NCI-H128 (cell line): ENCODE results near the gene FZD4.
"Not testable (repeated sequence)": the region's sequence is repeated elsewhere in the genome, so short reads cannot be mapped to it uniquely, and the experiment has no call there.

ENCODE experiments used
- DNase-seq: peaks from one replicate; lab custom pipeline; 2025; ENCODE audit not compliant: unreplicated experiment; lab: John Stamatoyannopoulos, UW

FZD4 gene

DNA sequence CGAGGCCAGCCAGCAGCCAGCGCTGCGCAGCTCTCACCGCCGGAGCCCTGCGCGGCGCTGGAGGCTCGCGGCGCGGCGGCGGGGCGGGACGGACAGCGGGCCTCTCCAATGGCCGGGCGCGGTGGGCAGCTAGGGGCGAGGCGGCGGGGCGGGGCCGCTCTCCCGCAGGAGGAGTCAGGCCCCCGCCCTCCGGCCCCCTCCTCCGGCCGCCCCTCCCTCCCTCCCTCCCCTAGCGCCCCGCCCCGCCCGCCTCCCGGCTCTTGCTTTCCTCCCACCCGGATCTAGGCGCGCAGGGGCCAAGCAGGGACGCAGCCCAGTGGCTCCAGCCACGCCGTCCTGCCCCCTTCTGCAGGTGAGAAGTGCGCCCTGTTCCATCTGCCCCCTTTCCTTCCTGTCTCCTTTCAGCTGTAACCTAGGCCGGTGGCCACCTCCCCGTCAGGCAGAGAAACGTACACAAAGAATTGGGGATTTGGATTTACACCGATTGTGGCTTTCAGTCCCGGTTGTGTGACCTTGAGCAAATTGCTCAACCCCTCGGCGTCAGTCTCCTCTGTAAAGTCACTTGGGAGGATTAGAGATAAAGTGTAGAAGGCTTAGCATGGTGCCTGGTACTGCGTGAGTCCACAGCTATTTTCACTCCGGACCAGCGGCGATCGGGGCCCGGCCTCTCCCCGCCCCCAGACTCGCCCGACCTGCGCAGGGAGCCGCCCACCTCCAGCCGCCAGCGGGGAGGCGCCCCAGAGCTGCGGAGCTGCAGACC, at the start of gene FZD4:
FZD4 (minus strand) TSS at position 35 of the 760 bp plus-strand sequence. CDS start 310 bp downstream, outside the sequence.
- peak; percentile 66 for DNase-seq

DNA sequence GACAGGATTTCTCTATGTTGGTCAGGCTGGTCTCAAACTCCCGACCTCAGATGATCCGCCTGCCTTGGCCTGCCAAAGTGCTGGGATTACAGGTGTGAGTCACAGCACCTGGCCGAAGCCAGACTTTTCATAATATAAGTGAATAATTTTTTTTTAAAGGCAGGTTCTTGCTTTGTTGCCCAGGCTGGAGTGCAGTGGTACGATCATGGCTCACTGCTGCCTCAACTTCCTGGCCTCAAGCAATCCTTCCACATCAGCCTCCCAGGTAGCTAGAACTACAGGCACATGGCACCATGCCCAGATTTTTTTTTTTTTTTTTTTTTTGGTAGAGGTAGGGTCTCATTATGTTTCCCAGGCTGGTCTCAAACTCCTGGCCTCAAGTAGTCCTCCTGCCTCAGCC, 49.1 kb upstream of the FZD4 start:
- DNase-seq: not testable (repeated sequence)

DNA sequence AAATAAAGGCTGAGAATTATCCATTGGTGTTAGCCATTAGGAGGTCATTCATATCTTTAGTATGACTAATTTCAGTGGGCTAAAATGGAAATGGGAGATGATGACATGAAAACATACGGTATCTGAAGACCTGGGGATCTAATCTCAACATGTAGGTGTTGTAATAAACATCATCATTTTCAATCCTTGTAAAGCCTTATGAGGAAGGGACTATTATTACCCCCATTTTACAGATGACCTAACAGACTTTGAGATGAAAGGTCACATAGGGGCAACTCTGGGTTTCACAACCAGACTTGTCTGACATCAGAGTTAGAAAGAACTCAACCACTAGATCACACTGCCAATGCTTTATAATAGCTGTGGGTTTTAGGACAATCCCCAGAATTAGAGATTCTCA, 47.7 kb upstream of the FZD4 start:
- no peak for DNase-seq

DNA sequence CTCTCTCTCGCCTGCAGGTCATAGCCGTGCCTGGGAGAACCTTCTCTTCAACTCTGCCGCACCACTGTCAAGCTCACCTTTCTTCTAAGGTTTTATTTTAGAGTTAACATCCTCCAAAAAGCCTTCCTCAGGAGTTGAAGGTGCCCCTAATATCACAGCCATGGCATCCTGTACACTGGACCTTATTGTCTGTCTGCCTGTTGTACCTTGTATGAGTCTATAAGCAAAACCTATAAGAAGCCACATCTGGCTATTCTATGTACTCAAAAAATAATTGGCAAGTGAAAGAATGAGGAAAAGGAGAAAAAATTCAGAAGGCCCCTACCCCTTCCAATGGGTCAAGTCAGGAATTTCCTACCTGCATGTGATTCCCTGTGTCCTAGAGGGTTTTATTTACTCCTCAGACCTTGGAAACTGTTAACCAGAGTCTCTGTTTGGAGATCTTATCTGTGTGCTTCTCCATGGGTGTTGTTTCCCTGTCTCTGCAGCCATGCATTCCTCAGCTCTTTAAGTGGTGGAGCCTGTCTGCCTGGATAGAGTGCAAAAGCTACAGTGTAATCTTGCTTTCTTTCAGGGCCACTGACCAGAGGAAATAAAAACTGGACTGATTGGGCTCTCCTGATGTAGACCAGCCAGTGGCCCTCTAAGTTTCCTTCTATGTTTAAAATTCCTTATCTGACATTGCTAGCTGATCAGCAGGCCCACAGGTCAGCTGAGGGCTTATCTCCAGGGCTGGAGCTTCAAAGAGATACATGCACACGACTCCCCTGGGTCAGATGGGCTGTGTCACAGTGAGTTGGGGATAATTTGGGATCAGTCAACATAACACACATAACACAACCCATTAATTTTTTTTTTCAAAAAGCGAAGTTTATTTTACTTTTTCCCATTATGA, 44.9 kb upstream of the FZD4 start:
- no peak for DNase-seq

GRCh38 chr11:86999388-86999787, 44.2 kb upstream of the FZD4 start:
- no peak for DNase-seq

GRCh38 chr11:86996953-86997570, 41.9 kb upstream of the FZD4 start:
- DNase-seq: no peak

DNA sequence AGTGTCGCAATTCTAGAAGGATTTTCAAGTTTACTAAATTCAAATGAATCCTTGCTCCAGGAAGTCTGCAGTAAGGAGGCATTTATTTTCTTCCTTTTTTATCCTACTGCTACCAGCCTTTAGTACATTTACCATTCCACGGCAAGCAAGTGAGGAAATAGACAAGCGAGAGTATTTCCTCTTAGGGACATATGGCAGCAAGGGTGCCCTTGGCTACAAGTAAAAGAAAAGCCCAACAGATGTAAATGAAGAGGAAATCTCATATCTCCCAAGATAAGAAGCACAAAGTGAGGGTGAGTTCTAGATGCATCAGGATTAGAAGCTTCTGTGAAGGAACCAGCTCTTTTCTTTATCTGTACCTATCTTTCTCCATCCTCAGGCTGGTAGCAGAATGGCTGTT, 37.8 kb upstream of the FZD4 start:
- no peak for DNase-seq

DNA sequence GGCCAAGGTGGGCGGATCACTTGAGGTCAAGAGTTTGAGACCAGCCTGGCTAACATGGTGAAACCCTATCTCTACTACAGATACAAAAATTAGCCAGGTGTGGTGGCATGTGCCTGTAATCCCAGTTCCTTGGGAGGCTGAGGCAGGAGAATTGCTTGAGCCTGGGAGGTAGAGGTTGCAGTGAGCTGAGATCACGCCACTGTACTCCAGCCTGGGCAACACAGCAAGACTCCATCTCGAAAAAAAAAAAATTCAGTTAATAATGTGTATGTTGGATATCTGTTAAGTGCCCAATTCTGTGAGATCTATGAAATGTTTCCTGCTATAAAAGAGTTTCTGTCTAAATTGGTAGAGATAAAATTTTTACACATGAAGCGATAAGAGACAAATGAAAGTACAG, 37.1 kb upstream of the FZD4 start:
- DNase-seq: not testable (repeated sequence)

GRCh38 chr11:86991341-86991740, 36.1 kb upstream of the FZD4 start:
- no peak for DNase-seq

GRCh38 chr11:86990515-86990914, 35.3 kb upstream of the FZD4 start:
- DNase-seq: no peak

- no peak for DNase-seq
These were observed 34.8 kb upstream of the FZD4 start for GRCh38 chr11:86990031-86990430.

DNA sequence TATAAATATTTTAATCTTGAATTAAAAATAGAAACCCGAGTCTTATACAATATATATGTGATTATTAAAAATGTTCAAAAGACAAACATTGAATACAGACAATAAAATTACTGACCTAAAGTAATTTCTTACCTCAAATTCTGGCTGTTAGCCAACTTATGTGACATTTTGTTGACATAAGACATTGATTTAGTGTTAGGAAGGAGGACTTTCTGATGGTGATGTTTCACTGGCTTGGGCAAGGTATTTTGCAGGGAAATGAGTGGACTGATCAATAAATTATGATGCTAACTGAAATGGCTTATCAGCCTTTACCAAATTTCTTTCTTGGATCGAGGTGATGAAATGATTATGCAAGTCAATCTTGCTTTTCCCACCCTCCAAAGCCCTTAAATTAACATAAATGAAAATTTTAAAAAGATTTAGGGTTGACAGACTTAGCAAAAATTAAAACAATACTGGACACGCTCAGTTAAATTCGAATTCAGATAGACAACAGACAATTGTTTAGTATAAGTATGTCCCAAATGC, 33.2 kb upstream of the FZD4 start:
- no peak for DNase-seq

DNA sequence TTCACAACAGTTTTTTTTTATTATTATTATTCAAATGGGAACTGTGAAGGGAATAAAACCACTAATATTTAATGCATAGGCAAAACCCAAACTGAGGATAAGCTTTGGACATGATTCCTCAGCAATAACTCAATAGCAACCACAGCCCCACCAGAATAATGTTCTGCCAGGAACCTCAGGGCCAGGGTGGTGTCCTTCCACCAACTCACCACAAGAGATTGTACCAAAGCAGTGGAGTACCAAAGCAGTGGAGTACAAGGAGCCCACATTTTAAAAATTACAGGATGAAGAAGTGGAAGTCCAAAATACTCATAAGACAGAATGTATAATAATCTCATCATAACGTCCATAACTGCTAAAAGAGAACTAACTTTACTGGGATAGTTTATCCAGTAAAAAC, 32.5 kb upstream of the FZD4 start:
- DNase-seq: no peak

- no peak for DNase-seq
These were observed 29.5 kb upstream of the FZD4 start for GRCh38 chr11:86984701-86985100.

GRCh38 chr11:86983021-86983488, 27.9 kb upstream of the FZD4 start:
- DNase-seq: no peak

DNA sequence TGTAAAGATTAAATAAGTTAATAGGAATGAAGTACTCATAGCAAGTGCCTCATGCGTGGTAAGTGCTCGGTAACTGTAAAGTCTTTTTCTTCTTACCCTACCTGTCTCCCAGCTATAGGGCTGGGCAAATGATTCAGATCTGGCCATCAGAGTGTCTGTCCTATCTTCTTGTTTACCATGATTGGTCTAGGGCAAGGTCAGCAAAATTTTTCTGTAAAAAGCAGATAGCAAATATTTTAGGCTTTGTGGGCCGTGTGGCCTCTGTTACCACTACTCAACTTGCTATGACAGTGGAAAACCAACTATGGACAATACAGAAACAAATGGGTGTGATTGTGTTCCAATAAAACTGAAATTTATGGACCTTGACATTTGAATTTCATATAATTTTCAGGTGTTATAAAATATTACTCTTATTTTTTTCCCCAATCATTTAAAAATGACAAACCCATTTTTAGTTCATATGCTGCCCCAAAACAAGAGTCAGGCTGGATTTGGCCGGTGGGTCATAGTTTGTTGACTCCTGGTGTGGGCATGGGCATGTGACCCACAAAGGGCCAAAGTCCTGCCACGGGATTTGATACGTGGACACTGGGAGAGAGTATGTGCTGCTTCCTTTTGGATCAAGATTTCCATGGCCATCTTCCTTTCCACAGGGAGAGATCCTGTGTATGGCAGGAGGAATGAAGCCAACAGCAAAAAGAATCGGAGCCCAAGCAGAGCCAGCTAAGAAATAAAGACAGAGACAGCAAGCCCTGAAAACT, 26.8 kb upstream of the FZD4 start:
- no peak for DNase-seq

DNA sequence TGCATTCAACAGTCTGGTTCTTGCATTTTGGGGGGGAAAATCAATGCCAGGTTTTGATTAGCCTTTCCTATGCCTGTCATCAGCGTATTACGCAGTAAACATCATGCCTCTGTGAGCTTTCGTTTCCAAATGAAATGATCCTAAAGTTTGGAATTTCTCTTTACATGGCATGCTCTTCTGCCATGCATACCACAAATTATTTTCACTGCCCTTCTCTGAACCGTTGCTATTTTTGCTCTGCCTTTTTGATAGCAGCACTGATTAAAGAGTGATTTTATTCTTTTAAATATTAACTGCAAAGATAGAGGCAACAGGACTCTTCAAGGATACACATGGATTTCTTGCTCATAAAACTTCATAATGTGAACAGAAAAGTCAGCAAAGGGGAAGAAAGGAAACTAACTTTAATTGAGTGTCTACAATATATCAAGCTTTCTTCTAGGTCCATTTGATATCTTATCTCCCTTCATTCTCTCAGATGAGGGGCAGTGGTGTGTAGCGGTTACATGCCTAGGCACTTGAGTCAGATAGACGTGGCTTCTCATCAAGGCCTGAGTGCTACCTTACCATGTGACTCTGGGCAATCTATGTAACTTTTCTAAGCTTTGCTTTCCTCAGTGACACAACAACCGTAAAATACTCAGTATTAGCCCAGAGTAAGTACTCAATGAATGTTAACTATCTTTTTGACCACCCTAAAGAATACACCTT, 25.0 kb upstream of the FZD4 start:
- DNase-seq: no peak

DNA sequence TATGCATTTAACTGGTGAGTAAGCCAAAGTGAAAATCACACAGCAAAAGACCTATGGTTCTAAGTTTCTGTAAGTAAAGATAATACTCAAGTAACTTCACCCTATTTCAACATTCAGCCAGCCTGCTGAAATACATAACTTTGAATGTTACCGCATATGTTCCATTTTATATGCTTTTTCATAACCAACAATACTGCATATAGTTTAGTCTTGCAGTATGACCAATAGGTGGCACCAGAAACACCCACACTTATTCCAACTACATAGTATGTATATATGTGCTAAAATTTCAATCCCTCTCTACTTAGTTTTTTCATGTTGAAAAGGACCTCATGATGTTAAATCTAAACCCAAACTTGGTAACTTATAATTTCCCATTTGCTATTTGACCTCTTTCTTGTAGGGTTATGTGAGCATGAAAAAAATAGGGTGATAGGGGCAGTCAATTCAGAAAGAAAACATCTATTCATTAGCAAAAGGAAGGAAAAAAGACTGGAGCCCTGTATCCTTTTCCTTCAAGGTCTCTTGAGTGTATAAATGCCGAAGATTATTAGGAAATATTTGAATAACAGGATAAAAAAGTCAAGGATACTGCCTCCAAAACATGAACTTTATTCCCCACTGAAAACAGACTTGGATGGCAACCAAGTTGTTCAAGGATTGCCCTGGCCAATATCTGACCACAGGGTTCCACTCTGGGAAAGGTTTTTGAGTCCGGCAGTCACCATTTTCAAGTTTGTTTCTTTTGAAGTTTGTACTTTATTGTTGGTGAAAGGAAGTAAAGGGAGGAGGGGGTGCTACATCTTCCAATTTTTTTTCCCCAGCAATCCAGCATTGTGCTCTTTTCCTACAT, 23.8 kb upstream of the FZD4 start:
- no peak for DNase-seq

- no peak for DNase-seq
These were observed 23.1 kb upstream of the FZD4 start for GRCh38 chr11:86978247-86978646.
